C1 segment of cervical spinal cord (tissue), 14 donors: ENCODE results near the gene GPATCH3.
"Not testable (repeated sequence)": the region's sequence is repeated elsewhere in the genome, so short reads cannot be mapped to it uniquely, and the experiment has no call there.

Experiments
- DNase-seq, 14 donors: peaks; one replicate each; lab custom pipeline; 2025; lab: John Stamatoyannopoulos, UW

Gene GPATCH3

GRCh38 chr1:26900001-26900814, at the start of gene GPATCH3:
Gene GPATCH3, minus strand, starts transcription at chr1:26900467. Its CDS starts 25 bp downstream, at chr1:26900442.
- DNase-seq = peak; percentile 14 to 86 (median 74)

- no peak for DNase-seq
Observed at GRCh38 chr1:26949926-26950319, 49.7 kb upstream of the GPATCH3 start.

- peak in 1 of 14 donors; percentile 27 for DNase-seq
Observed at GRCh38 chr1:26949266-26949925, 49.1 kb upstream of the GPATCH3 start.

GRCh38 chr1:26948725-26949057, 48.4 kb upstream of the GPATCH3 start:
- DNase-seq = not testable (repeated sequence)

GRCh38 chr1:26946270-26946669, 46.0 kb upstream of the GPATCH3 start:
- peak in 1 of 14 donors; percentile 1 for DNase-seq

GRCh38 chr1:26945728-26946127, 45.5 kb upstream of the GPATCH3 start:
- no peak for DNase-seq

- no peak for DNase-seq
Observed at GRCh38 chr1:26945138-26945537, 44.9 kb upstream of the GPATCH3 start.

GRCh38 chr1:26942656-26943055, 42.4 kb upstream of the GPATCH3 start:
- no peak for DNase-seq

GRCh38 chr1:26941311-26941710, 41.0 kb upstream of the GPATCH3 start:
- no peak for DNase-seq

- DNase-seq = no peak
Observed at GRCh38 chr1:26938659-26939025, 38.4 kb upstream of the GPATCH3 start.

GRCh38 chr1:26938004-26938658, 37.9 kb upstream of the GPATCH3 start:
- no peak for DNase-seq

GRCh38 chr1:26936823-26937222, 36.6 kb upstream of the GPATCH3 start:
- DNase-seq = no peak

- DNase-seq = no peak
Observed at GRCh38 chr1:26932531-26932930, 32.3 kb upstream of the GPATCH3 start.

GRCh38 chr1:26923711-26924110, 23.4 kb upstream of the GPATCH3 start:
- no peak for DNase-seq

GRCh38 chr1:26922901-26923300, 22.6 kb upstream of the GPATCH3 start:
- no peak for DNase-seq

GRCh38 chr1:26922431-26922729, 22.1 kb upstream of the GPATCH3 start:
- DNase-seq = no peak

GRCh38 chr1:26921540-26922430, 21.5 kb upstream of the GPATCH3 start, which contains the start of gene NUDC:
Gene NUDC, plus strand, starts transcription at chr1:26921743. Its CDS starts 106 bp downstream, at chr1:26921849.
- DNase-seq = peak; percentile 71 to 99 (median 96)

GRCh38 chr1:26921126-26921539, 20.9 kb upstream of the GPATCH3 start:
- no peak for DNase-seq

GRCh38 chr1:26915204-26915842, 15.1 kb upstream of the GPATCH3 start:
- peak in 1 of 14 donors; percentile 48 for DNase-seq

- DNase-seq = peak in 1 of 14 donors; percentile 65
Observed at GRCh38 chr1:26913754-26914619, 13.7 kb upstream of the GPATCH3 start, which contains the start of gene NR0B2. Gene NR0B2, minus strand, starts transcription at chr1:26913975. Its CDS starts 35 bp downstream, at chr1:26913940.
